Glomerular endothelial cell (primary cell): ENCODE measurements around the gene TFRC. TPM values are rescaled to one million over a fixed set of nuclear protein-coding genes. Genes with fewer than 3 reads are reported as not detected.
"Not testable (repeated sequence)": the region's sequence is repeated elsewhere in the genome, so short reads cannot be mapped to it uniquely, and the experiment has no call there.

ENCODE experiments used
- DNase-seq: peaks from one replicate; pipeline ENCODE4 v3.0.0-alpha.2; 2011; ENCODE audit warnings: low read depth, low spot score; ENCODE audit errors: extremely low read depth
- total RNA-seq: library from RNA; depleted of rRNA; stranded (reverse); fragments of >200 nt; gene quantifications from 2 replicates; pipeline ENCODE4 v1.2.3, GENCODE V29; 2015

TFRC gene
- total RNA-seq, 1 donor from 2014 or later, result 117 TPM

DNA sequence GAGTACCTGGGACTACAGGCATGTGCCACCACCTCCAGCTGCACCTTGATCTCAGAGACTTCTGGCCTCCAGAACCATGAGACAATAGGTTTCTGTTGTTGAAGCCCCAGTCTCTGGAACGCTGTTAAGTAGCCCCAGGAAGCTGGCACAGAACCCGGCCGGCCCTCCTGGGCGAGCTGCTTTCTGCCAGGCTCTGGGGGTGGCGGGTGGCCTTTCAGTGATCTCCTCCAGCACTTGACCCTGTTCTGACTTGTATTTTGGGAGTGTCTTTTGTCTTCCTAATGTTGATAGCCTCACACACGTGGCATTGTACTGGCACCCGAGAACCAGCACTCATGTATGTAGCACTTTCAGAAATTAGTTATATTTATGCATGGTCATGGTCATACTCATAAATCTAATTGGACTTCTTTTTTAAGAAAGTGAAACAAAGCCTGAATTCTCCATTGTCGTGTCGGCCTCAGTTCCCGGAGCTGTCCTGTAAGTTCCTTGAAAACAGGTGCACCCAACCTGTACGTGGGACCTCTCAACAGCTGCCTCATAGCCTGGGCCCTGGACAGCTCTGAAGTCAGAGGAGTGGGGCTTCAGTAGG lies 74.0 kb downstream of the TFRC start:
- no peak for DNase-seq

DNA sequence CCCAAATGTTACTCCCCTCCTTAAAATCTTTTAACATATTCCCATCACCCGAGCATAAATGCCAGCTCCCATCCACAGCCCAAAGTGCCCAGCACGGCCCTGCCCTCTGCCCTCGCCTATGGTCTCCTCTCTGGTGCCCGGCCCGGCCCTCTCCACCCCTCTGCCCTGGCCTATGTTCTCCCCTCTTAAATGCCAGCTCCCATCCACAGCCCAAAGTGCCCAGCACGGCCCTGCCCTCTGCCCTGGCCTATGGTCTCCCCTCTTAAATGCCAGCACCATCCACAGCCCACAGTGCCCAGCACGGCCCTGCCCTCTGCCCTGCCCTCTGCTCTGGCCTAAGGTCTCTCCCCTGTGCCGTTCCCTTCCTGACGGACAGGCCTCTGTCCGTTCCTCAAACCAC lies 76.6 kb downstream of the TFRC start:
- DNase-seq, result not testable (repeated sequence)

DNA sequence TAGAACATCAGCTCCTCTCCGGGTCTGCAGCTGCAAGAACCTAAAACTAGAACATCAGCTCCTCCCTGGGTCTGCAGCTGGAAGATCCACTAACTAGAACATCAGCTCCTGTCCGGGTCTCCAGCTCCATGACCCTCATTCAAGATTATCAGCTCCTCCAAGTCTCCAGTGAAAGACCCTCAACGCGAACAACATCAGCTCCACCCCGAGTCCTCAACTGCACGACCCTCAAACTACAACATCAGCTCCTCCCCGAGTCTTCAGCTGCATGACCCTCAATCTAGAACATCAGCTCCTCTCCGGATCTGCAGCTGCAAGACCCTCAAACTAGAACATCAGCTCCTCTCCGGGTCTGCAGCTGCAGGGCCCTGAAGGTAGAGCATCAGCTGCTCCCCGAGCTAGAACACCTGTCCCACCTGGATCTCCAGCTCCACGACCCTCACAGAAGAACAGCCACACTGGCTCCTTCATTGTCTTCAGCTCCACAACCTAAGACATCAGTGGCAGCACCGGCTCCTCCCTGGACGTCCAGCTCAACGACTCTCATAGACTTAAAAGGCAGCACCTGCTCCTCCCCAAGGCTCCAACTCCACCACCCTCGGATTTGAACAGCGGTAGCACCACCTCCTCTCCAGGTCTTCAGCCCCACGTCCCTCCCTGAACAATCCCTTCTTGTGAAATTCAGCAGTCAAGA lies 77.4 kb downstream of the TFRC start:
- not testable (repeated sequence) for DNase-seq

DNA sequence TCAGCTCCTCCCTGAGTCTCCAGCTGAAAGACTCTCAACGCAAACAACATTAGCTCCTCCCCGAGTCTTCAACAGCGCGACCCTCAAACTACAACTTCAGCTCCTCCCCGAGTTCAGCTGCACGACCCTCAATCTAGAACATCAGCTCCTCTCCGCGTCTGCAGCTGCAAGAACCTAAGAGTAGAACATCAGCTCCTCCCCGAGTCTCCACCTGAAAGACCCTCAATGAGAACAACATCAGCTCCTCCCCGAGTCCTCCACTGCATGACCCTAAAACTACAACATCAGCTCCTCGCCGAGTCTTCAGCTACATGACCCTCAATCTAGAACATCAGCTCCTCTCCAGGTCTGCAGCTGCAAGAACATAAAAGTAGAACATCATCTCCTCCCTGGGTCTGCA lies 78.3 kb downstream of the TFRC start:
- DNase-seq, result no peak

DNA sequence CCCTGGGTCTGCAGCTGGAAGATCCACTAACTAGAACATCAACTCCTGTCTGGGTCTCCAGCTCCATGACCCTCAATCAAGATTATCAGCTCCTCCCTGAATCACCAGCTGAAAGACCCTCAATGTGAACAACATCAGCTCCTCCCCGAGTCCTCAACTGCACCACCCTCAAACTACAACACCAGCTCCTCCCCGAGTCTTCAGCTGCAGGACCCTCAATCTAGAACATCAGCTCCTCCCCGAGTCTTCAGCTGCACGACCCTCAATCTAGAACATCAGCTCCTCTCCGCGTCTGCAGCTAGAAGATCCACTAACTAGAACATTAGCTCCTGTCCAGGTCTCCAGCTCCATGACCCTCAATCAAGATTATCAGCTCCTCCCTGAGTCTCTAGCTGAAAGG lies 79.2 kb downstream of the TFRC start:
- DNase-seq, result not testable (repeated sequence)

DNA sequence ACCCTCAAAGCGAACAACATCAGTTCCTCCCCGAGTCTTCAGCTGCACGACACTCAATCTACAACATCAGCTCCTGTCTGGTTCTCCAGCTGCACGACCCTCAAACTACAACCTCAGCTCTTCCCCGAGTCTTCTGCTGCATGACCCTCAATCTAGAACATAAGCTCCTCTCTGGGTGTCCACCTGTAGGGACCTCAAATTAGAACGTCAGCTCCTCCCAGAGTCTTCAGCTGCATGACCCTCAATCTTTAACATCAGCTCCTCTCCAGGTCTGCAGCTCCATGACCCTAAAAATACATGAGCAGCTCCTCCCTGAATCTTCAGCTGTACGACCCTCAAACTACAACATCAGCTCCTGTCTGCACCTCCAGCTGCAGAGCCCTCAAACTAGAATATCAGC lies 80.7 kb downstream of the TFRC start:
- not testable (repeated sequence) for DNase-seq

DNA sequence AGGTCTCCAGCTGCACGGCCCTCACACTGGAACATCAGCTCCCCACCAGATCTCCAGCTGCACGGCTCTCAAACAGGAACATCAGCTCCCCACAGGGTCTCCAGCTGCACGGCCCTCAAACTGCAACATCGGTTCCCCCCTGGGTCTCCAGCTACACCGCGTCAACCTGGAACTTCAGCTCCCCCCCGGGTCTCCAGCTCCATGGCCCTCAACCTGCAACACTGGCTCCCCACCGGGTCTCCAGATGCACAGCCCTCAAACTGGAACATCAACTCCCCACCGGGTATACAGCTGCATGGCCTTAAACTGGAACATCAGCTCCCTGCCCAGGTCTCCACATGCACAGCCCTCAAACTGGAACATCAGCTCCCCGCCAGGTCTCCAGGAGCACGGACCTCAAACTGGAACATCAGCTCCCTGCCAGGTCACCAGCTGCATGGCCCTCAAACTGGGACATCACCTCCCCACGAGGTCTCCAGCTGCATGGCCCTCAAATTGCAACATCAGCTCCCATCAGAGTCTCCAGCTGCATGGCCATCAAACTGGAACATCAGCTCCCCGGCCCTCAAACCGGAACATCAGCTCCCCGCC lies 81.4 kb downstream of the TFRC start:
- DNase-seq, result not testable (repeated sequence)

DNA sequence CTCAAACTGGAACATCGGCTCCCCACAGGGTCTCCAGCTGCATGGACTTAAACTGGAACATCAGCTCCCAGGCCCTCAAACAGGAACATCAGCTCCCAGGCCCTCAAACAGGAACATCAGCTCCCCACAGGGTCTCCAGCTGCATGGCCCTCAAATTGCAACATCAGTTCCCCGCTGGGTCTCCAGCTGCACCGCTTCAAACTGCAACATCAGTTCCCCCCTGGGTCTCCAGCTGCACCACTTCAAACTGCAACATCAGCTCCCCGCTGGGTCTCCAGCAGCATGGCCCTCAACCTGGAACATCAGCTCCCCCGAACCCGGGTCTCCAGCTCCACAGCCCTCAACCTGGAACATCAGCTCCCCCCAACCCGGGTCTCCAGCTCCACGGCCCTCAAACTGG lies 82.0 kb downstream of the TFRC start:
- DNase-seq, result no peak

Other genes with a start within 250 kb of the TFRC start
- gene TNK2, start 173.5 kb downstream of the TFRC start, total RNA-seq, result 19.6 and 40.9 TPM in 2 replicates
- not detected in 2 replicates for gene ZDHHC19, start 129.3 kb upstream of the TFRC start, total RNA-seq
- gene SLC51A, start 134.4 kb upstream of the TFRC start, total RNA-seq, result not detected in 2 replicates
- gene PCYT1A, start 205.6 kb upstream of the TFRC start, total RNA-seq, result 98.9 and 103 TPM in 2 replicates
- 12.6 and 16.5 TPM in 2 replicates for gene DYNLT2B, start 236.2 kb upstream of the TFRC start, total RNA-seq